ENCODE data around the gene TNS1. TPM values are rescaled to one million over a fixed set of nuclear protein-coding genes. Genes with fewer than 3 reads are reported as not detected.

TNS1 gene
- total and polyA plus RNA-seq, 10 of the 15 experiments (the other 5 are each of a cell fraction or from before 2014, with no cell fraction given): 0.05 to 0.44 TPM; not detected in 8

DNA sequence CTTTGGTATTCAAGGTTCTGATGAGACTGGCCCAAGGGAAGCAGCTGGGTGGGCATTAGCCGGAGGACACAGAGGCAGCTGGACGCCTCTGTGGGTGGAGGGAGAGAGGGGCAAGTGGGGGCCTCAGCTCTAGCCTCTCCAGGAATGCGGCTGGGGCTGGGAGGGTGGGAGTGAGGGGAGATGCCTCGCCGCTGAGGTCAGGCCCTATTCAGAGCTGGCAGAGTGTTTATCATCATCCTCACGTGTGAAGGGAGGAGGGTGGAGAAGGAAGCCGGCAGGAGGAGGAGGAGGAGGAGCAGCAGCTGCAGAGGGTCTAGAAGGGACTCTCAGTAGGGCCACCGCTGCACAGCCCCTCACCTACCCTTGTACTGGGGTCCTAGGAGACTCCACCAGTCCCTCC is 43.1 kb downstream of the TNS1 start:
- FAIRE-seq (no peak), ATAC-seq (no peak), DNase-seq (ENCODE audit: low read depth, low spot score) (no peak)
- Histone ChIP-seq H3K9me3 (replicated peaks; ENCODE audit: control insufficient read depth, insufficient read depth, low read length) (no peaks in the 10 kb centered on the region), H4K20me1 (ENCODE audit: control insufficient read depth, insufficient read depth) (no peaks in the 10 kb centered on the region), H3K27me3 (replicated peaks in 1 of 2; ENCODE audit: control insufficient read depth in 2 of 2, insufficient read depth in 2 of 2, low read length in 1 of 2) (peaks cover 0 to 2% of the 10 kb centered on the region in 2 experiments; a peak in 2 of 4 replicates), H3K79me2 (ENCODE audit: control insufficient read depth, insufficient read depth, low read length) (no peaks in the 10 kb centered on the region), H3K4me1 (ENCODE audit: control insufficient read depth, insufficient read depth, low read length) (no peaks in the 10 kb centered on the region), H2AFZ (ENCODE audit: control insufficient read depth, low read depth, low read length) (no peak overlapping the region), H3K4me2 (ENCODE audit: control insufficient read depth, insufficient read depth) (no peak overlapping the region), H3K27ac (ENCODE audit: control insufficient read depth, insufficient read depth) (no peak overlapping the region), H3K36me3 (ENCODE audit: control insufficient read depth in 2 of 2, insufficient read depth in 2 of 2, low read length in 1 of 2) (no peaks in the 10 kb centered on the region), H3K9ac (ENCODE audit: control insufficient read depth, insufficient read depth, low read length) (no peak overlapping the region), H3K4me3 (no peak overlapping the region)
- intact Hi-C loops (cut with micrococcal nuclease; ENCODE audit: unreplicated experiment) (no loop called here), in situ Hi-C loops (cut with MboI) (no loop called here)
- 12% methylated on average over 5 of the region's 8 CpGs for WGBS (ENCODE audit: insufficient coverage, insufficient replicate concordance, low lambda C conversion rate, missing lambda C conversion rate)
- ChIA-PET RAD21 (ENCODE audit: unreplicated experiment) (no interaction called here), POLR2A (no interaction called here), CTCF (no interaction called here), SMC1A (ENCODE audit: uncharacterized antibody, unreplicated experiment) (no interaction called here)
- TF ChIP-seq ESRRA (IDR thresholded peaks at IDR 0.05; ENCODE audit: low read length): no peak
- no peak for TF ChIP-seq FOXK2 (IDR thresholded peaks at IDR 0.05)
- TF ChIP-seq, protein P1, sequence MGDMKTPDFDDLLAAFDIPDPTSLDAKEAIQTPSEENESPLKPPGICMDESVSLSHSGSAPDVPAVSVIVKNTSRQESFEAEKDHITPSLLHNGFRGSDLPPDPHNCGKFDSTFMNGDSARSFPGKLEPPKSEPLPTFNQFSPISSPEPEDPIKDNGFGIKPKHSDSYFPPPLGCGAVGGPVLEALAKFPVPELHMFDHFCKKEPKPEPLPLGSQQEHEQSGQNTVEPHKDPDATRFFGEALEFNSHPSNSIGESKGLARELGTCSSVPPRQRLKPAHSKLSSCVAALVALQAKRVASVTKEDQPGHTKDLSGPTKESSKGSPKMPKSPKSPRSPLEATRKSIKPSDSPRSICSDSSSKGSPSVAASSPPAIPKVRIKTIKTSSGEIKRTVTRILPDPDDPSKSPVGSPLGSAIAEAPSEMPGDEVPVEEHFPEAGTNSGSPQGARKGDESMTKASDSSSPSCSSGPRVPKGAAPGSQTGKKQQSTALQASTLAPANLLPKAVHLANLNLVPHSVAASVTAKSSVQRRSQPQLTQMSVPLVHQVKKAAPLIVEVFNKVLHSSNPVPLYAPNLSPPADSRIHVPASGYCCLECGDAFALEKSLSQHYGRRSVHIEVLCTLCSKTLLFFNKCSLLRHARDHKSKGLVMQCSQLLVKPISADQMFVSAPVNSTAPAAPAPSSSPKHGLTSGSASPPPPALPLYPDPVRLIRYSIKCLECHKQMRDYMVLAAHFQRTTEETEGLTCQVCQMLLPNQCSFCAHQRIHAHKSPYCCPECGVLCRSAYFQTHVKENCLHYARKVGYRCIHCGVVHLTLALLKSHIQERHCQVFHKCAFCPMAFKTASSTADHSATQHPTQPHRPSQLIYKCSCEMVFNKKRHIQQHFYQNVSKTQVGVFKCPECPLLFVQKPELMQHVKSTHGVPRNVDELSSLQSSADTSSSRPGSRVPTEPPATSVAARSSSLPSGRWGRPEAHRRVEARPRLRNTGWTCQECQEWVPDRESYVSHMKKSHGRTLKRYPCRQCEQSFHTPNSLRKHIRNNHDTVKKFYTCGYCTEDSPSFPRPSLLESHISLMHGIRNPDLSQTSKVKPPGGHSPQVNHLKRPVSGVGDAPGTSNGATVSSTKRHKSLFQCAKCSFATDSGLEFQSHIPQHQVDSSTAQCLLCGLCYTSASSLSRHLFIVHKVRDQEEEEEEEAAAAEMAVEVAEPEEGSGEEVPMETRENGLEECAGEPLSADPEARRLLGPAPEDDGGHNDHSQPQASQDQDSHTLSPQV (IDR thresholded peaks at IDR 0.05): no peak
- TF ChIP-seq ZSCAN29 (IDR thresholded peaks at IDR 0.05): no peak
- no peak for TF ChIP-seq JUNB (IDR thresholded peaks at IDR 0.05)
- TF ChIP-seq SPI1 (IDR thresholded peaks at IDR 0.05; ENCODE audit: borderline replicate concordance, insufficient read depth, low read depth, low read length): no peak
- TF ChIP-seq, protein P2, sequence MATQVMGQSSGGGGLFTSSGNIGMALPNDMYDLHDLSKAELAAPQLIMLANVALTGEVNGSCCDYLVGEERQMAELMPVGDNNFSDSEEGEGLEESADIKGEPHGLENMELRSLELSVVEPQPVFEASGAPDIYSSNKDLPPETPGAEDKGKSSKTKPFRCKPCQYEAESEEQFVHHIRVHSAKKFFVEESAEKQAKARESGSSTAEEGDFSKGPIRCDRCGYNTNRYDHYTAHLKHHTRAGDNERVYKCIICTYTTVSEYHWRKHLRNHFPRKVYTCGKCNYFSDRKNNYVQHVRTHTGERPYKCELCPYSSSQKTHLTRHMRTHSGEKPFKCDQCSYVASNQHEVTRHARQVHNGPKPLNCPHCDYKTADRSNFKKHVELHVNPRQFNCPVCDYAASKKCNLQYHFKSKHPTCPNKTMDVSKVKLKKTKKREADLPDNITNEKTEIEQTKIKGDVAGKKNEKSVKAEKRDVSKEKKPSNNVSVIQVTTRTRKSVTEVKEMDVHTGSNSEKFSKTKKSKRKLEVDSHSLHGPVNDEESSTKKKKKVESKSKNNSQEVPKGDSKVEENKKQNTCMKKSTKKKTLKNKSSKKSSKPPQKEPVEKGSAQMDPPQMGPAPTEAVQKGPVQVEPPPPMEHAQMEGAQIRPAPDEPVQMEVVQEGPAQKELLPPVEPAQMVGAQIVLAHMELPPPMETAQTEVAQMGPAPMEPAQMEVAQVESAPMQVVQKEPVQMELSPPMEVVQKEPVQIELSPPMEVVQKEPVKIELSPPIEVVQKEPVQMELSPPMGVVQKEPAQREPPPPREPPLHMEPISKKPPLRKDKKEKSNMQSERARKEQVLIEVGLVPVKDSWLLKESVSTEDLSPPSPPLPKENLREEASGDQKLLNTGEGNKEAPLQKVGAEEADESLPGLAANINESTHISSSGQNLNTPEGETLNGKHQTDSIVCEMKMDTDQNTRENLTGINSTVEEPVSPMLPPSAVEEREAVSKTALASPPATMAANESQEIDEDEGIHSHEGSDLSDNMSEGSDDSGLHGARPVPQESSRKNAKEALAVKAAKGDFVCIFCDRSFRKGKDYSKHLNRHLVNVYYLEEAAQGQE (IDR thresholded peaks at IDR 0.05; ENCODE audit: low read depth, low read length): no peak
- BruUV-seq (replicated peaks): no TSS peak
